Stimulated activated CD8-positive, alpha-beta memory T cell treated with anti-CD3 and anti-CD28 coated beads, Interleukin-4, amount 100 ng/mL, for 1 hour (primary cell): ENCODE data around the gene RP9.

Experiments used
- DNase-seq, 2 donors: peaks; one replicate each; pipeline ENCODE4 v3.0.0-alpha.2; 2020; ENCODE audit warnings: low read depth in 2 of 2, low spot score in 1 of 2

RP9 gene

GRCh38 chr7:33066771-33067170 is 42.4 kb downstream of the RP9 start:
- DNase-seq, result no peak

GRCh38 chr7:33065981-33066380 is 43.2 kb downstream of the RP9 start:
- DNase-seq, result no peak

- peak; percentile 84 to 86 for DNase-seq
Measured at GRCh38 chr7:33062782-33063443, 46.3 kb downstream of the RP9 start.

GRCh38 chr7:33062023-33062781 is 47.0 kb downstream of the RP9 start, which contains the start of gene NT5C3A:
TSS of gene NT5C3A (minus strand) at chr7:33062776. CDS start at chr7:33062705, 71 bp downstream.
- peak; percentile 3 to 4 for DNase-seq

GRCh38 chr7:33061282-33061937 is 47.8 kb downstream of the RP9 start:
- DNase-seq, result no peak

- no peak for DNase-seq
Measured at GRCh38 chr7:33059635-33060034, 49.6 kb downstream of the RP9 start.

GRCh38 chr7:33055158-33055557 is 54.0 kb downstream of the RP9 start:
- DNase-seq, result no peak

GRCh38 chr7:33054261-33054964 is 54.8 kb downstream of the RP9 start:
- DNase-seq, result no peak

- DNase-seq, result no peak
Measured at GRCh38 chr7:33053721-33054120, 55.5 kb downstream of the RP9 start.

GRCh38 chr7:33050535-33051318 is 58.5 kb downstream of the RP9 start:
- DNase-seq, result no peak

GRCh38 chr7:33048704-33049103 is 60.5 kb downstream of the RP9 start:
- no peak for DNase-seq

- DNase-seq, result no peak
Measured at GRCh38 chr7:33048257-33048656, 60.9 kb downstream of the RP9 start.

GRCh38 chr7:33044986-33045385 is 64.2 kb downstream of the RP9 start:
- DNase-seq, result no peak
